Neural progenitor cell (in vitro differentiated cells): ENCODE data around the gene PUM2.

Source experiments
- EZH2 ChIP-seq: fragments of 200-600 bp; sonication (generic); IDR thresholded peaks from 2 replicates; pipeline ENCODE4 v1.6.1; 2017; ENCODE audit warnings: antibody characterized with exemption, mild to moderate bottlenecking, moderate library complexity
- EZH2phosphoT487 ChIP-seq: fragments of 200-600 bp; sonication (generic); IDR thresholded peaks from 2 replicates; pipeline ENCODE4 v1.6.1; 2017; ENCODE audit warnings: antibody characterized with exemption
- TF ChIP-seq, protein P1 (sequence below): fragments of 200-600 bp; sonication (generic); IDR thresholded peaks from 2 replicates; pipeline ENCODE4 v1.5.1; 2017; ENCODE audit warnings: antibody characterized with exemption, mild to moderate bottlenecking

DNA sequence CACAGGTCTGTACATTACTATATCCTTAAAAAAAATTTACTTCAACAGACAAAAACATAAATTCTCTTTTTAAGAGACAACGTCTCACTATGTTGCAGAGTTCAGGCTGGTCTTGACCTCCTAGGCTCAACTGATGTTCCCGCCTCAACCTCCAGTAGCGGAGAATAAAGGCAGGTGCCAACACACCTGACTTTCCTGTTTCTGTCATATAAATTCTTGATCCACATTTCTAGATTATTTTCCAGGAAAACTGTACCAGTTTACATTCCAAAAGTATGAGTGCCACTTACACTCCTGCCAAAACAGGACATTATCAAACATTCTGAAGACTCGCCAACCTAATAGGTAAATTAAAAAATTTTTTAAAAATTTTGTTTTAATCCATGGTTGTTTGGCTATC is 48.6 kb downstream of the PUM2 start:
- TF ChIP-seq, protein P1, sequence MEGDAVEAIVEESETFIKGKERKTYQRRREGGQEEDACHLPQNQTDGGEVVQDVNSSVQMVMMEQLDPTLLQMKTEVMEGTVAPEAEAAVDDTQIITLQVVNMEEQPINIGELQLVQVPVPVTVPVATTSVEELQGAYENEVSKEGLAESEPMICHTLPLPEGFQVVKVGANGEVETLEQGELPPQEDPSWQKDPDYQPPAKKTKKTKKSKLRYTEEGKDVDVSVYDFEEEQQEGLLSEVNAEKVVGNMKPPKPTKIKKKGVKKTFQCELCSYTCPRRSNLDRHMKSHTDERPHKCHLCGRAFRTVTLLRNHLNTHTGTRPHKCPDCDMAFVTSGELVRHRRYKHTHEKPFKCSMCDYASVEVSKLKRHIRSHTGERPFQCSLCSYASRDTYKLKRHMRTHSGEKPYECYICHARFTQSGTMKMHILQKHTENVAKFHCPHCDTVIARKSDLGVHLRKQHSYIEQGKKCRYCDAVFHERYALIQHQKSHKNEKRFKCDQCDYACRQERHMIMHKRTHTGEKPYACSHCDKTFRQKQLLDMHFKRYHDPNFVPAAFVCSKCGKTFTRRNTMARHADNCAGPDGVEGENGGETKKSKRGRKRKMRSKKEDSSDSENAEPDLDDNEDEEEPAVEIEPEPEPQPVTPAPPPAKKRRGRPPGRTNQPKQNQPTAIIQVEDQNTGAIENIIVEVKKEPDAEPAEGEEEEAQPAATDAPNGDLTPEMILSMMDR, result no peak
- TF ChIP-seq EZH2 (no peak), EZH2phosphoT487 (no peak)
